NCI-H2107 treated with DMSO at 0.1 percent for 48 hours (cell line): ENCODE results near the gene SNRPA.
"Not testable (repeated sequence)": the region's sequence is repeated elsewhere in the genome, so short reads cannot be mapped to it uniquely, and the experiment has no call there.

ENCODE experiments used
- DNase-seq: peaks from one replicate; lab custom pipeline; 2025; ENCODE audit not compliant: unreplicated experiment; lab: John Stamatoyannopoulos, UW

Gene SNRPA

GRCh38 chr19:40744554-40745401 is 6.2 kb upstream of the SNRPA start:
- no peak for DNase-seq

GRCh38 chr19:40745402-40745780 is 5.6 kb upstream of the SNRPA start:
- DNase-seq: no peak

- DNase-seq: no peak
Observed at GRCh38 chr19:40747536-40747935, 3.5 kb upstream of the SNRPA start.

- DNase-seq: peak; percentile 99
Observed at GRCh38 chr19:40750058-40750873, 737 bp upstream of the SNRPA start, which contains the start of gene ACTMAP. TSS of gene ACTMAP (minus strand) at chr19:40750477. CDS start at chr19:40749803, 674 bp downstream.

GRCh38 chr19:40752257-40752781 is 1.3 kb downstream of the SNRPA start:
- DNase-seq: no peak

GRCh38 chr19:40754611-40755247 is 3.7 kb downstream of the SNRPA start:
- no peak for DNase-seq

- DNase-seq: no peak
Observed at GRCh38 chr19:40755248-40755624, 4.2 kb downstream of the SNRPA start.

- no peak for DNase-seq
Observed at GRCh38 chr19:40755791-40756190, 4.8 kb downstream of the SNRPA start.

GRCh38 chr19:40756502-40757110 is 5.6 kb downstream of the SNRPA start:
- no peak for DNase-seq

- DNase-seq: no peak
Observed at GRCh38 chr19:40758491-40758890, 7.5 kb downstream of the SNRPA start.

- no peak for DNase-seq
Observed at GRCh38 chr19:40759352-40759751, 8.3 kb downstream of the SNRPA start.

- no peak for DNase-seq
Observed at GRCh38 chr19:40762754-40763470, 11.9 kb downstream of the SNRPA start.

GRCh38 chr19:40763526-40763925 is 12.5 kb downstream of the SNRPA start:
- no peak for DNase-seq

GRCh38 chr19:40763963-40764362 is 13.0 kb downstream of the SNRPA start:
- DNase-seq: no peak

GRCh38 chr19:40766385-40766784 is 15.4 kb downstream of the SNRPA start:
- DNase-seq: not testable (repeated sequence)

GRCh38 chr19:40768869-40769268 is 17.9 kb downstream of the SNRPA start:
- no peak for DNase-seq

- DNase-seq: not testable (repeated sequence)
Observed at GRCh38 chr19:40771101-40771862, 20.3 kb downstream of the SNRPA start.

GRCh38 chr19:40774916-40775631 is 24.1 kb downstream of the SNRPA start, which contains the start of gene MIA:
TSS of gene MIA (plus strand) at chr19:40775521. CDS start at chr19:40775543, 22 bp downstream.
- DNase-seq: no peak

- no peak for DNase-seq
Observed at GRCh38 chr19:40775632-40776022, 24.6 kb downstream of the SNRPA start.
